Activated CD8-positive, alpha-beta T cell treated with anti-CD3 and anti-CD28 coated beads, Interleukin-2, amount 10 ng/mL, durations not matched to agents 7 days and 5 days (primary cell): ENCODE measurements around the gene NTN4. TPM values are rescaled to one million over a fixed set of nuclear protein-coding genes. Genes with fewer than 3 reads are reported as not detected.
"Not testable (repeated sequence)": the region's sequence is repeated elsewhere in the genome, so short reads cannot be mapped to it uniquely, and the experiment has no call there.

Experiments used
- ATAC-seq: fragments of 150-1000 bp; cut with Tn5 transposase; one replicate; pipeline ENCODE4 v1.10.0; 2021; ENCODE audit warnings: moderate library complexity
- CTCF ChIA-PET: fragments of 350-600 bp; sonication (Branson Sonifier 250); formaldehyde crosslinking; loops from one replicate; lab custom pipeline; 2021; ENCODE audit warnings: antibody characterized with exemption; lab: Charles Lee
- POLR2A ChIA-PET: fragments of 350-600 bp; sonication (Branson Sonifier 250); formaldehyde crosslinking; loops from one replicate; lab custom pipeline; 2021; ENCODE audit warnings: antibody characterized with exemption; lab: Charles Lee
- DNase-seq: peaks from one replicate; pipeline ENCODE4 v3.0.0-alpha.2; 2020
- H3K27ac Mint-ChIP-seq: one replicate; pipeline ENCODE4 v1.8.0; 2021; ENCODE audit warnings: mild to moderate bottlenecking, mixed read lengths
- H3K27me3 Mint-ChIP-seq: one replicate; pipeline ENCODE4 v1.8.0; 2021; ENCODE audit warnings: low read depth, mixed read lengths
- H3K36me3 Mint-ChIP-seq: one replicate; pipeline ENCODE4 v1.8.0; 2021; ENCODE audit warnings: low read depth, mixed read lengths
- H3K4me1 Mint-ChIP-seq: one replicate; pipeline ENCODE4 v1.8.0; 2021; ENCODE audit warnings: low read depth, mixed read lengths
- H3K4me3 Mint-ChIP-seq: one replicate; pipeline ENCODE4 v1.8.0; 2021; ENCODE audit warnings: mild to moderate bottlenecking, mixed read lengths
- H3K9me3 Mint-ChIP-seq: one replicate; pipeline ENCODE4 v1.8.0; 2022; ENCODE audit warnings: mixed read lengths; ENCODE audit not compliant: insufficient read depth
- total RNA-seq, 2 experiments: library from RNA; stranded (reverse); gene quantifications; one replicate each; pipeline ENCODE4 v1.2.3, GENCODE V29; 2021

Gene NTN4
- total RNA-seq, 2 experiments from 2014 or later, result not detected

DNA sequence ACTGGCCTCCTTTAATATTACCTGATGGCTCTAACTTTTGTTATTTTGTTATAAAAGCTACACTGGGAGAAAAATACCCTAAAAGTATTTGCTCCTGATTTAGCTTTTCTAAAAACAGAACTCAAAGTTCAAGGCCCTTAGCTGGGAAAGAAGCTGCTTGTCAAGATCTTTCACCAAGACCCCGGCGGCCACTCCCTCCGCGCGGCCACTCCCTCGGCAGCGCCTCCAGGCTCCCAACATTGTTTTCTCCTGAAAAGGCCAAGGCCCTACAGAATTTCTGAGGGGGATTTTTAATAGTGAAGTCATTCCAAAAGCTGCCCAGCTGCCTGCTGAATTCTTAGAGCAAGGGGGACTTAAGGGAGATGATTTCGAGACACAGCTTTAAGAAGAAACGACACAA, 96.4 kb downstream of the NTN4 start:
- Mint-ChIP-seq H3K9me3 (no peaks in the 10 kb centered on the region), H3K36me3 (no peaks in the 10 kb centered on the region), H3K4me3 (no peak overlapping the region), H3K4me1 (no peaks in the 10 kb centered on the region), H3K27me3 (no peaks in the 10 kb centered on the region), H3K27ac (no peak overlapping the region)
- no peak for ATAC-seq
- CTCF ChIA-PET, result no interaction called here
- no peak for DNase-seq
- POLR2A ChIA-PET, result no interaction called here

DNA sequence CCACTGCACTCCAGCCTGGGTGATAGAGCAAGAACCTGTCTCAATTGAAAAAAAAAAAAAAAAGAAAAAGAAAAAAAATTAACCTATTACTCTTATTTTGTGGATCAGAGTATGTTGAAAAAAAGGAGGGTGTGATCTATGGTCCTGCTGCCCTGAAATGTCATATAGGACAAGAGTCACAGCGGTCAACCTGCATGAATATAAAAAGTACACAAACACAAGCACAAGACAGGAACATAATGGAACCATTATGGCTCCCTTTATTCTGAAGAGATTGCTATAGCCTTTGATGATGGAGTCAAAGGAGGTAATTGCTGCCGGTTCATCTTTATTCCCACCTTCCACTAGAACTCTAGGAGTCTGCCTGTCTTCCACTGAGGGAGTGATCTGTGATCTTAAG, 96.9 kb downstream of the NTN4 start:
- Mint-ChIP-seq H3K4me1 (no peaks in the 10 kb centered on the region), H3K27ac (no peak overlapping the region), H3K36me3 (no peaks in the 10 kb centered on the region), H3K4me3 (no peak overlapping the region), H3K9me3 (no peaks in the 10 kb centered on the region), H3K27me3 (no peaks in the 10 kb centered on the region)
- ATAC-seq (no peak), DNase-seq (no peak)
- ChIA-PET POLR2A (no interaction called here), CTCF (no interaction called here)

DNA sequence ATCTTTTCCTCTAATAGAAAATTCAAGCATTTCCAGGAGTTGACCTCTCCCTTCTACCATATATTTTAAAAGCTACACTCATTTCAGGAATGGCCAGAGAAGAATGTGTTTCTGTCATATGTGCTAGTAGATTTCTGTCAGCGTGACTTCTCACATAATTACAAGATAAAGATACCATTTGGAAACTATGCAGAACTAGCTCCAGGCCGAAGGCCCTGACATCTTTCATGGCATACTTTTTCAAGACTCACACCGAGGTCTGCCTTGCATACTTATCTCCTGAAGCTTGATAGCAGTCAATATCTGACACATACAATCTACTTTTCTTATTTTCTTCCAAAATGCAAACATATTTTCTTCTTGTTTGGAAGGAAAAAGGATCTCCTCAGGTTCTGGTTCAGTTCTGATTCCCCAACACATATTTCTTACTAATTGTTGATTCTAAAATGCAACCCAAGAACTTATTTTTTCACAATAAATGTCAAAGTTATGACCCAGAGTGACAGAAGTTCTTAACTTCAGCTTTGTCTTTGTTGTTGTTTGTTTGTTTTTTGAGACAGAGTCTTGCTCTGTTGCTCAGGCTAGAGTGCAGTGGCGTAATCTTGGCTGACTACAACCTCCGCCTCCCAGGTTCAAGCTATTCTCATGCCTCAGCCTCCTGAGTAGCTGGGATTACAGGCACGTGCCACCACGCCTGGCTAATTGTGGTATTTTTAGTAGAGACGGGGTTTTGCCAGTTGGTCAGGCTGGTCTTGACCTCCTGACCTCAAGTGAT, 99.5 kb downstream of the NTN4 start:
- CTCF ChIA-PET, result no interaction called here
- no peak overlapping the region for H3K4me3 Mint-ChIP-seq
- no peaks in the 10 kb centered on the region for H3K9me3 Mint-ChIP-seq
- no peak overlapping the region for H3K27ac Mint-ChIP-seq
- H3K4me1 Mint-ChIP-seq, result no peaks in the 10 kb centered on the region
- POLR2A ChIA-PET, result no interaction called here
- DNase-seq (no peak), ATAC-seq (no peak)
- peaks cover 2% of the 10 kb centered on the region for H3K27me3 Mint-ChIP-seq
- H3K36me3 Mint-ChIP-seq, result no peaks in the 10 kb centered on the region

DNA sequence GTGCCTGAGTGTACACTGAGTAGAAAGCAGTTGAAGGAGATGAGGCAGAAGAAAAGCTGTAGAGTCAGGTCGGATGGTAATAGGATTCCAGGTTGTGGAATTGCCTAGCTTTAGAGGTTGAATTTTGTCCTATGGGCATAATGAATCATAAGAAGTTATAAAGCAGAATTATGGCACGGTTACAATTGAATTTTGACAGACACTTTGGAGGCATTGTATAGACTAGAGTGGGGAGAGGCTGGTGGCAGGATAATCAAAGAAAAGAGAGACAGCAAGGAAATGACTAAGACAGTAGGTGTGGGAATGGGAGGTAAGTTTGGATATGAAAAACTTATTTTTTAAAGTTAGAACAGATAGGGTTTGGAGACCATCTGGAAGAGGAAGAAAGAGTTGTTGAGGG, 102.6 kb downstream of the NTN4 start:
- Mint-ChIP-seq H3K36me3 (no peaks in the 10 kb centered on the region), H3K4me1 (no peaks in the 10 kb centered on the region), H3K27me3 (peaks cover 2% of the 10 kb centered on the region), H3K9me3 (no peaks in the 10 kb centered on the region), H3K4me3 (no peak overlapping the region), H3K27ac (no peak overlapping the region)
- DNase-seq, result no peak
- no peak for ATAC-seq
- ChIA-PET POLR2A (no interaction called here), CTCF (no interaction called here)

DNA sequence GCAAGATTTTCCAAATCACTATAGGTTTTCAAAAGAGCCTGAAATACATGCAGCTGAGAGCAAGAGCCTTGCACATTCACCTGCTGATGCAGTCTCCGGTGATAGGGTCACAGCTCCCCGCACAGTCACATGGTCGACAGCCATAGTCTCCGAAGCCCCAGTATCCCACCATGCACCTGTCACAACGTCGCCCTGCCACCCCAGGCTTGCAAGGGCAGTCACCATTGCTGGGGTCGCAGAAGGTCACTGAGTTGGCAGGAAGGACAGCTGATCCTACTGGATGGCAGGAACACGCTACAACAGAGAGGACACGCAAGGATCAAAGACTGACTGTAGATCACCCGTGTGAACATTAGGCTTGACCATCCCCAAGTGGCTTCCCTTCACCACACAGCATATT, 107.1 kb downstream of the NTN4 start:
- ATAC-seq, result no peak
- no peak overlapping the region for H3K27ac Mint-ChIP-seq
- no peaks in the 10 kb centered on the region for H3K9me3 Mint-ChIP-seq
- H3K27me3 Mint-ChIP-seq, result peaks cover 2% of the 10 kb centered on the region
- H3K36me3 Mint-ChIP-seq, result no peaks in the 10 kb centered on the region
- H3K4me1 Mint-ChIP-seq, result no peaks in the 10 kb centered on the region
- CTCF ChIA-PET, result no interaction called here
- no peak overlapping the region for H3K4me3 Mint-ChIP-seq
- POLR2A ChIA-PET, result no interaction called here
- no peak for DNase-seq

DNA sequence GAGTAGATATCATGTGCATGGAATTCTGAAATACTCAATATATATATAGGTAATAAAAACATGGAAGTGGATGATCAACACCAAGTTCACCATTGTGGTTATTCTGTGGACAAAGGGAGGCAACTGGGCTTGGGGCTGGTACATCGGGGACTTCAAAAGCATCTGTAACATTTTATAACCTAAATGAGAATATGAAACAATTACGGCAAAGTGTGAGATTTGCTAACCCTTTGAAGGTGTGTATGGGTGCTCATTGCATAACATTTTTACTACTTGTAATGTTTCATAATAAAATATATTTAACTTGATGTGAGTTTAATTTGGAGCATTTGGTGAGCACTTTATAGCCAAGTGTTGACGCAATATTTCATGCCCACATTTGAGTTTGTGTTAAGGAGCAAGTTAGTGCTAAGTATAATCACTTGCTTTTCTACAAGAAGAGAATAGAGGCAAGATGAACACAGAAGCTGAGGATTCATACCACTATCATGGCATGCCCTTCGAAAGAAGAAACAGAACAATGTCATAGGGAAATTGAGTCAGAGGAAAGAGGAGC, 109.3 kb downstream of the NTN4 start:
- DNase-seq (no peak), ATAC-seq (no peak)
- H3K4me3 Mint-ChIP-seq, result no peak overlapping the region
- POLR2A ChIA-PET, result no interaction called here
- peaks cover 2% of the 10 kb centered on the region for H3K27me3 Mint-ChIP-seq
- H3K9me3 Mint-ChIP-seq, result no peaks in the 10 kb centered on the region
- H3K27ac Mint-ChIP-seq, result no peak overlapping the region
- H3K4me1 Mint-ChIP-seq, result no peaks in the 10 kb centered on the region
- H3K36me3 Mint-ChIP-seq, result no peaks in the 10 kb centered on the region
- CTCF ChIA-PET, result no interaction called here

DNA sequence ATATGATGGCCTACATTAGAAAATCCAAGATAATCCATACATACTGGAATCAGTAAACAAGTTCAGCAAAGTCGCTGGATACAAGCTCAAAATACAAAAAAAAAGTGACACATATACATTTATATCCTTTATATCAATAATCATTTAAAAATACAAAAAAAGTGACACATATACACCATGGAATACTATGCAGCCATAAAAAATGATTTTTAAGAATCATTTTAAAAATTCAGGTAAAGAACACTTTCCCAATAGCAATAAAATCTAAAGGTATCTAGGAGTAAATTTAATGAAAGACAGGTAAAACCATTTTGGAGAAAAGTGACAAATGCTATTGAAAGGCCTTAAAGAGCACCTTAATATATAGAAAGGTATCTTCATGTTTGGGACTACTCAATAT, 111.9 kb downstream of the NTN4 start:
- ATAC-seq, result no peak
- POLR2A ChIA-PET, result interaction anchor here (0.7 kb wide), 1 partner anchor 16 kb away, joined by 4 read pairs; no protein-coding TSS in a partner anchor
- Mint-ChIP-seq H3K9me3 (no peaks in the 10 kb centered on the region), H3K36me3 (no peaks in the 10 kb centered on the region), H3K27ac (no peak overlapping the region), H3K4me1 (no peaks in the 10 kb centered on the region), H3K4me3 (no peak overlapping the region), H3K27me3 (no peaks in the 10 kb centered on the region)
- CTCF ChIA-PET, result no interaction called here
- DNase-seq, result no peak

DNA sequence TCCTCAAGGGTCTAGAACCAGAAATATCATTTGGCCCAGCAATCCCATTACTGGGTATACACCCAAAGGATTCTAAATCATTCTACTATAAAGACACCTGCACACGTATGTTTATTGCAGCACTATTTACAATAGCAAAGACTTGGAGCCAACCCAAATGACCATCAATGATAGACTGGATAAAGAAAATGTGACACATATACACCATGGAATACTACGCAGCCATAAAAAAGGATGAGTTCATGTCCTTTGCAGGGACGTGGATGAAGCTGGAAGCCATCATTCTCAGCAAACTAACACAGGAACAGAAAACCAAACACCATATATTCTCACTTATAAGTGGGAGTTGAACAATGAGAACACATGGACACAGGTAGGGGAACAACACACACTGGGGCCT, 112.8 kb downstream of the NTN4 start:
- DNase-seq, POLR2A ChIA-PET, ATAC-seq, H3K27me3 Mint-ChIP-seq, CTCF ChIA-PET, H3K4me3 Mint-ChIP-seq, H3K27ac Mint-ChIP-seq, H3K36me3 Mint-ChIP-seq, H3K9me3 Mint-ChIP-seq, H3K4me1 Mint-ChIP-seq: not testable (repeated sequence)

DNA sequence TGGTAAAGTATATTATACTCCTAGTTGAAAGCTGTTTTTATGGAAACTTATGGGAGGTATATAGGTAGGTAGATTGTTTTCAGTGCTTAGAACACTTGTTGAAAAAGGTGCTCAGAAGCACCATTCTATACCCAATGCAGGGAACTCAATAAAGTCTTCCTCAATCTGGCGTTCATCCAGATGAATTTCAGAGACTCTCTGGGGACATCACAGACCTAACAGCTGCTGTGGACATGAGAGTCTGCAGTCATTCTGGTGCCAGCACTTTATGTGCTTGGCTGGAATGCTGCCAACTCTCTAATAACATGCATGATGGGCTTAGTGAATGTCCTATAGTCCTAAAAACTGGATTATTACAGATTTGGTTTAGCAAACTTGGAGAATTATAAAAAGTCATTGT, 115.9 kb downstream of the NTN4 start:
- Mint-ChIP-seq H3K9me3 (no peaks in the 10 kb centered on the region), H3K4me1 (no peaks in the 10 kb centered on the region), H3K4me3 (no peak overlapping the region), H3K27me3 (no peaks in the 10 kb centered on the region), H3K36me3 (no peaks in the 10 kb centered on the region), H3K27ac (no peak overlapping the region)
- ChIA-PET CTCF (no interaction called here), POLR2A (no interaction called here)
- no peak for DNase-seq
- no peak for ATAC-seq

DNA sequence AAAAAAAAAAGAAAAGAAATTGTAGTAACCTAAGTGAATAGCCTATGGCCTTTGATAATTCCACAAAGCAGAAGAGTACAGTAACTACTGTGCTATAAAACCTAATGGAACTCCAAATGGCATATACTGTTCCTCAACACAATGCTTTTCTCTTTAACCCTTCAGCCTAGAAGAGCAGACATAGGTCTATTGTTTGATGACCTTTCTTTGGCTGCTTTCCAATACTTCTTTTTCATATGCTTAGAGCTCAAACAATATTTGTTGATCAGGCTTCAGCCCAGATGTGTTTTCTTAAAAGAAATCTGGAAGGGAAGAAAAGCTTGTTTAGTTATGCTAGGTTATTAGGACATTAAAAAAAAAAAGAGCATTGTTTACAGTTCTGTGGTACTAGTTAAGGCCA, 116.4 kb downstream of the NTN4 start:
- ChIA-PET CTCF (no interaction called here), POLR2A (no interaction called here)
- Mint-ChIP-seq H3K4me3 (no peak overlapping the region), H3K4me1 (no peaks in the 10 kb centered on the region), H3K9me3 (no peaks in the 10 kb centered on the region), H3K27ac (no peak overlapping the region), H3K27me3 (no peaks in the 10 kb centered on the region), H3K36me3 (no peaks in the 10 kb centered on the region)
- ATAC-seq, result no peak
- DNase-seq, result no peak

DNA sequence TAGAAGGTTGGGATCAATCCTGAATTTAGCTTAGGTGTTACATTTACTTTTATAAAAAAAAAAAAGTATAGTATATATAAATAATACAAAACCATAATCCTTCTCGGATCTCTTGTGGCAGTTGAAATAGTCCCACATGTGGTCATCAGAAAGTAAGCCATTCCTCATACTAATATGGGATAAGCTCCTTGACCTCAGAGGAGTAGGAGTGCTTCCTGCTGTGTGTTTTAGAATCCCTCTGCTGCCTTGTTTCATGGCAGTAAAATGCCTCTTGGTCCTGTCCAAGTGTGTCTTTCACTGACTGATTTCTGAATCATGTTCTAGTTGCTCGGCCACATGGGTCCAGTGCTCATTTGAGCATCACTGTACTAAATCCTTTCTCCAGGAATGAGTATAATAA, 117.0 kb downstream of the NTN4 start:
- Mint-ChIP-seq H3K4me3 (no peak overlapping the region), H3K9me3 (no peaks in the 10 kb centered on the region), H3K27ac (no peak overlapping the region), H3K36me3 (no peaks in the 10 kb centered on the region), H3K27me3 (no peaks in the 10 kb centered on the region), H3K4me1 (no peaks in the 10 kb centered on the region)
- CTCF ChIA-PET, result no interaction called here
- ATAC-seq, result no peak
- POLR2A ChIA-PET, result no interaction called here
- no peak for DNase-seq

DNA sequence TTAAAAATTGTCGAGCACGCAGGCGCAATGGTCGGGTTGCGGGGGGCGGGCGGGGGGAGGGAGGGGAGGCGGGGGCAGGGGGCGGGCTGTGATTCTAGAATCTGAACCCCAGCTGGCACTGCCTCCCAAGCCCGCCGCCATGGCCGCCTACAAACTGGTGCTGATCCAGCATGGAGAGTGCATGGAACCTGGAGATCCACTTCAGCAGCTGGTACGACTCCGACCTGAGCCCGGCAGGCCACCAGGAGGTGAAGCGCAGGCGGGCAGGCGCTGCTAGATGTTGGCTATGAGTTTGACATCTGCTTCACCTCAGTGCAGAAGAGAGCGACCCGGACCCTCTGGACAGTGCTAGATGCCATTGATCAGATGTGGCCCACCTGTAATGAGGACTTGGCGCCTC, 118.4 kb downstream of the NTN4 start:
- CTCF ChIA-PET, result no interaction called here
- no peaks in the 10 kb centered on the region for H3K4me1 Mint-ChIP-seq

DNA sequence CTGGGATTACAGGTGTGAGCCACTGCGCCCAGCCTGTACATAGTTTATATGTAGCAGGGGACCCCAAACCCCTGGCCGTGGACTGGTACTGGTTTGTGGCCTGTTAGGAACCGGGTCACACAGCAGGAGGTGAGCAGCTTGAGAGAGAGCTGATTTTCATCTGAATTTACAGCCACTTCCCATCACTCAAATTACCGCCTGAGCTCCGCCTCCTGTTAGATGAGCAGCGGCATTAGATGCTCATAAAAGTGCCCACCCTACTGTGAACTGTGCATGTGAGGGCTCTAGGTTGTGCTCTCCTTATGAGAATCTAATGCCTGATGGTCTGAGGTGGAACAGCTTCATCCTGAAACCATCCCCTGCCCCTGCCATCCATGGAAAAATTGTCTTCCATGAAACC, 119.3 kb downstream of the NTN4 start:
- ATAC-seq (no peak), DNase-seq (no peak)
- no peaks in the 10 kb centered on the region for H3K9me3 Mint-ChIP-seq
- CTCF ChIA-PET, result no interaction called here
- no peaks in the 10 kb centered on the region for H3K27me3 Mint-ChIP-seq
- H3K27ac Mint-ChIP-seq, result no peak overlapping the region
- POLR2A ChIA-PET, result no interaction called here
- no peak overlapping the region for H3K4me3 Mint-ChIP-seq
- H3K4me1 Mint-ChIP-seq, result no peaks in the 10 kb centered on the region
- H3K36me3 Mint-ChIP-seq, result no peaks in the 10 kb centered on the region

More for the DNA sequence above, 118.4 kb downstream of the NTN4 start:
- POLR2A ChIA-PET, result no interaction called here
- Mint-ChIP-seq H3K9me3 (no peaks in the 10 kb centered on the region), H3K36me3 (no peaks in the 10 kb centered on the region), H3K27me3 (no peaks in the 10 kb centered on the region), H3K4me3 (no peak overlapping the region), H3K27ac (no peak overlapping the region)
- no peak for ATAC-seq
- no peak for DNase-seq
